ENCODE data around the gene TAF8.

DNA sequence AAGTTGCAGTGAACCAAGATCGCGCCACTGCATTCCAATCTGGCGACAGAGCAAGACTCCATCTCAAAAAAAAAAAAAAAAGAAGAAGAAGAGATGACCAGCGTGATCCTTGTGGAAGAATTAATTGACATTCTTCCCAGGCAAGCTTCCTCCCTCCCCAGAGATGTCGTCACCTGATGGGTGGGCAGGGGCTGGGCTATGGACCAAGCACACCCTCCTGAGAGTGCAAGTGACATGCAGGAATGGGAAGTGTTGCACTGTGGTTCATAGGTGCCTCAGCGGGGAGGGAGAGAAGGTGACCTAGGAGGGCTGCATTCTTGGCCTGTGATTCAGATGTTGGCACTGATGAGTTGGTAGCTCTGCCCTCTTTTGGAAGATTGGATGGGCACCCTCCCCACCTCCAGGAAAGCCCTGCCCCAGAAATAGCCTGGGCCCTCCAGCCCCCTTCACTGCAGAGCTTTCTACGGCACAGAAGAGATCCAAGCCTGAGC is 37.8 kb downstream of the TAF8 start:
- TF ChIP-seq SUZ12 (IDR thresholded peaks at IDR 0.05) (no peak), SP1 (IDR thresholded peaks at IDR 0.05) (no peak), FOXA1 (IDR thresholded peaks at IDR 0.05) (no peak), BHLHE40 (IDR thresholded peaks at IDR 0.05; ENCODE audit: borderline replicate concordance) (no peak), HDGF (IDR thresholded peaks at IDR 0.05; ENCODE audit: borderline replicate concordance) (no peak), FOXM1 (IDR thresholded peaks at IDR 0.05; ENCODE audit: borderline replicate concordance) (no peak), TARDBP (IDR thresholded peaks at IDR 0.05) (no peak), ARNT (IDR thresholded peaks at IDR 0.05) (no peak)
- TF ChIP-seq, protein P1, sequence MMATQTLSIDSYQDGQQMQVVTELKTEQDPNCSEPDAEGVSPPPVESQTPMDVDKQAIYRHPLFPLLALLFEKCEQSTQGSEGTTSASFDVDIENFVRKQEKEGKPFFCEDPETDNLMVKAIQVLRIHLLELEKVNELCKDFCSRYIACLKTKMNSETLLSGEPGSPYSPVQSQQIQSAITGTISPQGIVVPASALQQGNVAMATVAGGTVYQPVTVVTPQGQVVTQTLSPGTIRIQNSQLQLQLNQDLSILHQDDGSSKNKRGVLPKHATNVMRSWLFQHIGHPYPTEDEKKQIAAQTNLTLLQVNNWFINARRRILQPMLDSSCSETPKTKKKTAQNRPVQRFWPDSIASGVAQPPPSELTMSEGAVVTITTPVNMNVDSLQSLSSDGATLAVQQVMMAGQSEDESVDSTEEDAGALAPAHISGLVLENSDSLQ (IDR thresholded peaks at IDR 0.05), result no peak
